ENCODE data around the gene DCHS1.

The DCHS1 gene

GRCh38 chr11:6646918-6647679 lies 8.5 kb downstream of the DCHS1 start:
- peak; percentile 66 for DNase-seq

GRCh38 chr11:6646576-6646917 lies 9.1 kb downstream of the DCHS1 start:
- DNase-seq: peak; percentile 86

GRCh38 chr11:6646071-6646470 lies 9.5 kb downstream of the DCHS1 start:
- peak; percentile 63 for DNase-seq

GRCh38 chr11:6642957-6643356 lies 12.7 kb downstream of the DCHS1 start:
- no peak for DNase-seq

GRCh38 chr11:6640985-6641701 lies 14.5 kb downstream of the DCHS1 start:
- DNase-seq: no peak

- DNase-seq: no peak
Observed at GRCh38 chr11:6640036-6640984, 15.3 kb downstream of the DCHS1 start.

- DNase-seq: no peak
Observed at GRCh38 chr11:6638429-6638828, 17.2 kb downstream of the DCHS1 start.

- peak; percentile 12 for DNase-seq
Observed at GRCh38 chr11:6637871-6638270, 17.7 kb downstream of the DCHS1 start.

- DNase-seq: no peak
Observed at GRCh38 chr11:6636480-6636879, 19.1 kb downstream of the DCHS1 start.

- peak; percentile 34 for DNase-seq
Observed at GRCh38 chr11:6635082-6635932, 20.3 kb downstream of the DCHS1 start.

GRCh38 chr11:6634534-6634933 lies 21.1 kb downstream of the DCHS1 start:
- DNase-seq: no peak

- no peak for DNase-seq
Observed at GRCh38 chr11:6633422-6634408, 21.9 kb downstream of the DCHS1 start.

GRCh38 chr11:6632116-6633073 lies 23.2 kb downstream of the DCHS1 start:
- DNase-seq: no peak

- DNase-seq: no peak
Observed at GRCh38 chr11:6631361-6631890, 24.2 kb downstream of the DCHS1 start.

GRCh38 chr11:6630632-6631291 lies 24.8 kb downstream of the DCHS1 start:
- DNase-seq: no peak

- DNase-seq: no peak
Observed at GRCh38 chr11:6629892-6630631, 25.5 kb downstream of the DCHS1 start.

GRCh38 chr11:6629573-6629891 lies 26.1 kb downstream of the DCHS1 start:
- DNase-seq: no peak

- no peak for DNase-seq
Observed at GRCh38 chr11:6628526-6628925, 27.1 kb downstream of the DCHS1 start.
